Epidermal melanocyte (primary cell): ENCODE measurements around the gene HLCS.

Experiments used
- DNase-seq: peaks from one replicate; pipeline ENCODE4 v3.0.0; 2011; ENCODE audit warnings: low spot score; ENCODE audit not compliant: insufficient read length

The HLCS gene

GRCh38 chr21:36705679-36706481, 260.6 kb downstream of the HLCS start:
- no peak for DNase-seq

- DNase-seq, result no peak
Measured at GRCh38 chr21:36704958-36705678, 261.4 kb downstream of the HLCS start.

- no peak for DNase-seq
Measured at GRCh38 chr21:36704281-36704957, 262.1 kb downstream of the HLCS start.

- no peak for DNase-seq
Measured at GRCh38 chr21:36703626-36704280, 262.7 kb downstream of the HLCS start.

GRCh38 chr21:36703123-36703522, 263.3 kb downstream of the HLCS start:
- DNase-seq, result no peak

GRCh38 chr21:36702622-36702968, 263.9 kb downstream of the HLCS start:
- DNase-seq, result no peak

GRCh38 chr21:36701756-36702621, 264.5 kb downstream of the HLCS start:
- no peak for DNase-seq

- DNase-seq, result no peak
Measured at GRCh38 chr21:36700971-36701755, 265.3 kb downstream of the HLCS start.
